Frontal cortex (tissue), 4 donors: ENCODE data around the gene PPP3CA. TPM values are rescaled to one million over a fixed set of nuclear protein-coding genes. Genes with fewer than 3 reads are reported as not detected.
"Not testable (repeated sequence)": the region's sequence is repeated elsewhere in the genome, so short reads cannot be mapped to it uniquely, and the experiment has no call there.

Experiments used
- DNase-seq, 2 donors: peaks; one replicate each; pipeline ENCODE4 v3.0.0; 2012; ENCODE audit warnings: low spot score in 2 of 2
- FAIRE-seq: peaks from 2 replicates; lab custom pipeline; 2012; peaks lifted over from hg19 to GRCh38; lab: Jason Lieb, UNC
- total RNA-seq: library from RNA; depleted of rRNA; stranded (reverse); fragments of >200 nt; gene quantifications from one replicate; pipeline ENCODE4 v1.2.3, GENCODE V29; 2014
- donor health status: control.
- donor health status: control.
- donor health status: control.

PPP3CA gene
- total RNA-seq, 1 donor from 2014 or later: 196 TPM

DNA sequence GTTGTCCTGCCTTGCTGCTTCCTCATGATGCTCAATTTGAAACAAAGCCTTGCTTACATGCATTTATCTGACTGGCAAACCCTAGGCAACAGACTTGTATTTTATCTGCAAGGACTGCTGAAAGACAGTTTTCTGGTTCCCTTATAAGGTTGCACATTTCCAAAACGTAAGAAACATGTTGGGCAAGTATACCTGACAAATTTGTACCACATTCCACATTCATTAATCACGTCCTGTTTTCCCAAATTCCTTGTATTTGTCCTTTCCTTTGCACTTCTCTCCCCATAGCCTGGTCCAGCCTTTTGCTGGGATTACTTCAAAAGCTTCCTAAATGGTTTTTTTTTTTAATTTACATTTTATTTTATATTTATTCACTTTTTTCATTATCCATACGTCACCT lies 310.1 kb downstream of the PPP3CA start:
- FAIRE-seq: no peak
- no peak for DNase-seq

DNA sequence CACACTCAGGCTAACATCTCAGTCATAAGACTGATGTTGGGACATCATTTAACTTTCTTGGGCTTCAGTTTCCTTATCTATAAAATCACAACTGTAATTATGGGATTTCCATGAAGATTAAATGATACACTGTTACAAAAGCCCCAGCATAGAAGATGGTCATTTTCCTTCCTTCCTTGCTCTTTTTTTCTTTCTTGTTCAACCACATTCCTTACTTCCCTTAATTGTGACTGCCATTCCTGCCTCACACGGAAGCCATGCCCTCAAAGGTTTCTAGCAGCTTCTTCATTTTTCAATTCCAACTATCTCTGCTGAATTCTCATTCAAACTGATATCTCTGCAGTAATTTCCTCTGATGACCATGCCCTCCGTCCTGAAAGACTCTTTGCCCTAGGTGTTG lies 311.8 kb downstream of the PPP3CA start:
- DNase-seq: no peak
- FAIRE-seq: no peak

DNA sequence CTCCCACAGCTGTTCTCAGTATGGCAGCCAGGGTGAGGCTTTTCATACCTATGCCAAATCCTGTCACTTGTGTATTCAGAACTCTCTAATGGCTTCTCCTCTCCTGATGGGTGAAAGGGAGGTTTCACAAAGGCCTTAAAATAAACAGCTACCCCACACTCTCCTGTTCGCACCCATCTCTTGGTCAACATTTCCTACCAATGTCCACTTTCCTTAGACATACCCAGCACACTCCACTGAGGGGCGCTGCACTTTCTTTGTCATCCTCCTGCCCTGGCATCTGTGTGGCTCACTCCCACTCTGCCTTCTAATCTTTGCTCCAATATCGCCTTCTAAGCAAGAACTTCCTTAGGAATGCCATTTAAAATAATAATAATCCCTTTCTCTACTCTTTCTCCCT lies 313.3 kb downstream of the PPP3CA start:
- no peak for FAIRE-seq
- DNase-seq: no peak

DNA sequence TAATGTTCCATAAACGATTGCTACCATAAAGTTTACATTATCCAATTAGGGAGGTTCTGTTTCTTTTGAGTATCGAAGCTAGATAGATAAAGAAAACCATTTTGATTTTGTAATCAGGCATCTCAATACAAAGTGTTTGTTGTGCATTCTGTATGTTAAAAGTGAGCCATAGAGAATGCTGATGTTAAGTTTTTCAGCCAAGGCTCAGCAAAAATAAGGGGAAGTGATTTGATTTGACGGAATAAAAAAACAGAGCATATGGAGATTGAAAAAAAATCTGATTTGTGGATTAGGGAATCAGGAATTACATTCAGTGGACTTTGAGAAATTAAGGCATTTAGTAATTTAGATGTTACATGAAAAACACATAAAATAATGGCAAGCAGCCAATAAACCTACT lies 314.8 kb downstream of the PPP3CA start:
- FAIRE-seq (no peak), DNase-seq (no peak)

DNA sequence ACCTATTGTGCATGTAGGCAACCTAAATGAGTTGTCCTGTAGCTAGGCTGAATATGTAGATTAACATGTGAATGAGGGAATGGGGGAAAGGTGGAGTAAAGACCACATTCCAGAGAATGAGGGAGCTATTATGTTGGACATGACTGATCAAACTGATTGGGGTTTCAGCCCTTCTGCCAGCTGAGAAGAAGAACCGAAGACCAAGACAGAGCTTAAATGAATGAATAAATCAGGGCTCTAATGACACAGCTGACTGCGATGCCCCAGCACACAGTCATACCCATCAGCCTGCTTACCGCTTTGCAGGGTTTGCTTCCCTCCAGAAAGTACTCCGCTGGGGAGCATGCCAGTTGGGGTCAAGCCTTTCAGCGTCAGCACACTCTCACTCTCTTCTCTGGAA lies 315.4 kb downstream of the PPP3CA start:
- DNase-seq: no peak
- FAIRE-seq: no peak

DNA sequence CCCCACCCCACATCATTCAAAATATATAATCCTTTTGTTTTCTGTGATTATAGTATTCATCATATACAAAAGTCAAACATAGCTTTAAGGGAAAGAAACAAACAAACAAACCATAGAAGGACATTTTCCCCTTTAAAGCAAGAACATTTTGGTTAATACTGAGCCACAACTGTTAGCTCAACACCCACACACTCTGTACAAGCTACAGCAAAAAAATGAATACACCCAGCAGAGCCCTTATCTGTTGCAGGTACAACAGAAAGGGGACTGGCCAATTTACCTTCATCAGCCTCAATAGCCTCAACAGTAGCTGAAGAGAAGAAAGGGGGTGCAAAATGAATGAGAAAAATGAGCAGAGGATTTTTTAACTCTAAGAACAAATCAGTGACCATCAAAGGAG lies 318.4 kb downstream of the PPP3CA start:
- FAIRE-seq: no peak

DNA sequence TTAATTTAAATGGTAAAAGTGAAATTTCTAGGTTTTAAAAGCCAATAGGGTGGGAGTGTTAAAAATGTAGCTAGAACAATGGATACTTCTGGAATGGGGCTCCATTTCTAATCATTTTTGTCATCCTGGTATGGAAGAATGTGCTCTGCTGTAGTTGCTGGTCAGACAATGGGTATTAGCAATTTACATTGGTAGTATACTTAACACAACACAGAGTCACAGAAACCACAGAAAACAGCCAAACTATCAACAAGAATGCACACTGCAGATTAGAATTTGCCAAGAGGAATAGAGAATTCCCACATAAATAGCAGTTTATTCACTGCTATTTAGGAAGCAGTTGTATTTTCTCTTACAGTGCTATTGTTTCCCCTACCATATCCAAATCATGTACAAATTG lies 319.6 kb downstream of the PPP3CA start:
- DNase-seq: no peak
- FAIRE-seq: no peak

More for the DNA sequence above, 318.4 kb downstream of the PPP3CA start:
- DNase-seq: no peak

DNA sequence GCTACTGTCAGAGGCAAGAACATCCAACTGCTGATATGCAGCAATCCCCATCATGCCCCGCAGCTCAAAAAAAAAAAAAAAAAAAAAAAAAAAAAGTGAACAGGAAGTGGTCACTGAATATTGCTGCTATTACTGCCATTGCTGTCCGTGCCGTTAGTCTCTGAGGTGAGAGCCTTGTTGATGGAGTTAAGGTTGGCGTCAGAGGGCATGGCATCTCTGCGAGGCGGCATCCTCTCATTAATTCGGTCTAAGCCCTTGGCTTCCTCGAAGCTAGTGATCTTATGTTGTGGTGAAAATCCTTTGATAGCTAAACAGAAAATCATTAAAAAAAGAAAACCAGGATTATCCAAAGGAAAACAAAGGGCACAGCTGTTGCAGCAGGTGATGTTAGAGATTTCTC lies 321.6 kb downstream of the PPP3CA start:
- FAIRE-seq (no peak), DNase-seq (no peak)

DNA sequence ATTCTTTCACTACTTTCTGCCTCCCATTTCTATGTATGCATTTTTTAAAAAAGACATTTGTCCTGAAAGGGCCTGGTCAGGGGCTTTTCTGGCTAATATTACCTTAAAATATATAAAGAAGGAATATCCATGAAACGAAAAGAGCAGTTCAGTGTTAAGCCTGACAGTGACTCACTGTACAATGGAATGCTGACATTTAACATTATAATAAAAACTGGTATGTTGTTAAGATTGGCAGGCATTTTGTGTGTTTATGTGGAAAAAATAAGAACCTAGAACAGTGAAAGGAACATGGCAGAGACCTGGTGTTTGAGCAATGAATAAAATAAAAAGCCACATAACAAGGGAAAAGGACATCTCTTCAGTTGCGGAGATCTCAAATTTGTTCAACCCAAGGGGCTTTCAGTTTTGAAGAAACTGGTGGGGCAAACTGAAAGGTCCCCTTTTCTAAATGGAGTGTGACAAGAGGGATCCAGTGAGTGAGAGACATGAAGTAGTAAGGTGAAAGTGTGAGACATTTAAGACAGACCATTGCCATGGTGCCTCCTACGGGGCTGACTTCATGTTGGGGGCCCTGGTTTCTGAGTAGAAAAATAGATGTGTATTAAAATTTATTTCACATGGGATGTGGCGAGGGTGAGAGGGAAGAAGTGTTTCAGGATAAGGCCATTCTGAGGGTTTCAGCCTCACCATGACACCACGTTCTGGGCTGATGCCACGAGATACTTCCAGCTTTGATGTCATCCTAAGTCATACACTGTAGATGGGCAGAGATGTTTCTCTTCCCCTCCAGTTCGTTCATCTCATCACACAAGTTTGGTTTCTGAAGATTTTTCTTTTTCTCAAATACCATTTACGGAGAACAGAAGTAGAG lies 324.9 kb downstream of the PPP3CA start:
- DNase-seq: no peak
- FAIRE-seq: no peak

DNA sequence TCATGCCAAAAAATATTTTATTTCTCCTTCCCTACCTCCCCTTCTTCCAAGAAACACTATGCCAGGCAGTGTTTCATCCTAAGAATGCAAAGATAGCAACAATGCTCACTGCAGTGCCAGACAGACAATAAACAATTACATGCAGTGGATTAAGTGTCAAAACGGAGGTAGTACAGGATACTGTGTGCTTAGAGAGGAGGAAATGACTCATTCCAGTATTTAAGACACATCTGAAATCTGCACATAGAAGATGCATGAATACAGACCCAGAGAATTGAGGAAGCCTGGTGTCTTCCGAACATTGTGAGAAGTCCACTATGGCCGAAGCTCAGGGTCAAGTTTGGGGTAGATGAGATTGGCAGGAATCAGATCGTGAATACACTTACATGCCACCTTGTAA lies 326.4 kb downstream of the PPP3CA start:
- FAIRE-seq (no peak), DNase-seq (no peak)

DNA sequence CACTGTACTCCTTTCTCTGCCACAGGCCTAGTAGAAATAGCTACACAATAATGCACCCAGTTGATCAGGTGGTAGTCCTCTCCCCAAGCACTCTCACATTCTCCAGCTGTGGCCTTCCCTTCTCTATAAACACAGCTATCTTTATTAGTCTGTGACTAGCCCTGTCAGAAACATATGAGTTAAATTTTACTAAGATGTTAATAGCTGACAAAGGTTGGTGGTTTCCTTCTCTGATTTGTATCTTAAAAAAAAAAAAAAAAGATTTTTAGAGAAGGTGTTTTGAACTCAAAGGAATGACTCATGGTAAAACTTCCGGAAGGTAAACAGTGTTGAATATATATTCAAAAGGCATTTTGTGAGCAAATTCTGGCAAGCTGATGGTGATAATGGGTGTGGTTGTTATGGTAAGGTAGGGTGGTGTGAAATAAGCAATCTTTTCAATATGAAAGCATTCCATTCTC lies 327.4 kb downstream of the PPP3CA start:
- no peak for DNase-seq
- FAIRE-seq: no peak

DNA sequence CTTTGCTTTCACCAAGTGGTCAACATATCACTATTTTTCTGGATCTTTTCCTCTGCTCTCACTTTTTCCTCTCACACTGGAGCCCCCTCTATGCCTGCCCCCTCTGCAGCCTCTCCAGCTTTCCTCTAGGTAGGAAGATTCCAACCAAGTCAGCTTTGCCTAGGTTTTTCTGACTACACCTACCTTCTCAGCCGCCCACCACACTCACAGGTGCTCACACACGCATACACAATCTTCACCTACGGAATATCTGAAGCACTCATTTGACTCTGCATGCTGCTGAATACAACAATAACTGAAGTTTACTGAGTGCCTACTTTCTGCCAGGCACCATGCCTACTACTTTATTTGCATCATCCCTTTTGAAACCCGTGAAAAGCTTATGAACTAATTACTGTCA lies 328.0 kb downstream of the PPP3CA start:
- no peak for FAIRE-seq
- DNase-seq: no peak

DNA sequence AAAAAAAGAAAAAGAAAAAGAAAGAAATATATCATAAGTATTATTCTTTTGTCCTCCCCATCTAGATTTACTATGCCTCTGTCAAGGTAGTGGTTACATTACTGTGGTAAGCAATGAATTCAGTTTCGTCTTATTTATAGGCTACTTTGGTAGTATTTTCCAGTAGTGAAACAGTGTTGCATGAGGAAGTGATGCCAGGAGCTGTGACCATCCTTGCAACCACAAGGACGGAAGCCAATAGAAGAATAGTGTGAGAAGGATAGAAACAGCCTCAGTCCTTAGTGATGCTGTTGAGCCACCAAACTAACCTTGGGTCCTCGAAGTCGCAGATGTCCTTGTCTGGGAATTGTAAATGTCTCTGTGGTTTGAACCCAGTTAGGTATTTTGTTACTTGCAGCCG lies 328.5 kb downstream of the PPP3CA start:
- DNase-seq (no peak), FAIRE-seq (no peak)

DNA sequence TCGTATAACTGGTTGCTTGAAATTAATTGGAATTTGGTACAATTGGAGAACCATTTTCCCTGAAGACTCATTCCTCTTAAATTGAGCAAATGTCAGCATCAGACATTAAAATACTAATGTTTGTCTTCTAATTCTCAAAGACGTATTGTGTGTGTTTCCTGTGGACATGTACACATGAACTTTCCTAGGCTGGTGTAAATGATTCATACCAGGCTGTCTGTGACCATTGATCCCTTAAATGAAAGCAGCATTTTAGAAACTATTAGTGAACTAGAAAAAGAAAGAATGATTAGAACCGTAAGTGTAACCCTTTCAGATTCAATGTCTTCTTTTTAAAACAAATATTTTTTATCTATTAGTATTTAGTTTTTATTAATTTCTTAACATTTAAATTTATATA lies 332.9 kb downstream of the PPP3CA start:
- FAIRE-seq: no peak
- no peak for DNase-seq

DNA sequence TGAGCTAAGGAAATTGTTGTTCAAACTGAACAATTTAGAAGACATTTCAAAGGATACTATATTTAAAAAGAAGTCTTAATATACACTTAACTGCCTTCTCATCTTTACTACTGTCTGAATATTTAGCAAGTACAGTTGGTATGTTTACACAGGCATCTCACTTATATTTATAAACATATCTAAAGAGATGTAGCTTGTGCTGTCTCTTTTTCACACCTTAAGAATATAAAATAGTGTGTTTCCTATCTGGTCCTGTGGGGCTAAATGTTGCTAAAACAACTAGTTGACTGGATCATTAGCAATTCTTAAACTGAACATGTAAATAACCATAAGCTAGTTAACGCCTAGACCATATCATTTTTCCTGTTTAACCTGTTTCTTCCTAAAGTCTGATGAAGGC lies 336.3 kb downstream of the PPP3CA start:
- DNase-seq (no peak), FAIRE-seq (no peak)

DNA sequence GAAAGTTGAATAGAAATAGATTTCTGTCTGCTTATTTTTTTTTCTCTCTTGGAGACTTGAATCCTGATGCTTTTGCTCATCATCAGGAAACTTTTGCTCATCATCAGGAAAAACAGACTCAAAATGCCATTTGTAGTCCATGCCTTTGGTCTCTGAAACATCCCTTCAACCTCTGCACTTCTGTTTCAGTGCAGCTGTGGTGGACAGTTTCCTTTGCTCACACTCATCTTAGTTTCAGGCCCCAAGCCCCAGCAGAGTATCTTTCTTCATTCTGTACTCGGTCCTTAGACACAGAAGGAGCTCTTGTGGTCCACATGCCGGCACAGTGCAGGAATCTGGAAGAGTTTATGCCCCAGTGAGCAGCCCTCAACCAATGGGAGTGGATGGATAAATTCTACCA lies 337.9 kb downstream of the PPP3CA start:
- no peak for DNase-seq
- FAIRE-seq: no peak

DNA sequence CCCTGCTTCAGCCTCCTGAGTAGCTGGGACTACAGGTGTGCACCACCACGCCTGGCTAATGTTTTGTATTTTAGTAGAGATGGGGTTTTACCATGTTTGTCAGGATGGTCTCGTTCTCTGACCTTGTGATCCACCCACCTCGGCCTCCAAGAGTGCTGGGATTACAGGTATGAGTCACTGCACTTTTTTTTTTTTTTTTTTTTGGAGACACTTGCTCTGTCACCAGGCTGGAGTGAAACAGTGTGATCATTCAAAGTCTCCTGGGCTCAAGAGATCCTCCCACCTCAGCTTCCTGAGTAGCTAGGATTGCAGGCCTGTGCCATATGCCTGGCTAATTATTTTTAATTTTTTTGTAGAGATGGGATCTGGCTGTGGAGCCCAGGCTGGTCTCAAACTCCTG lies 338.8 kb downstream of the PPP3CA start:
- DNase-seq (no peak), FAIRE-seq (no peak)

DNA sequence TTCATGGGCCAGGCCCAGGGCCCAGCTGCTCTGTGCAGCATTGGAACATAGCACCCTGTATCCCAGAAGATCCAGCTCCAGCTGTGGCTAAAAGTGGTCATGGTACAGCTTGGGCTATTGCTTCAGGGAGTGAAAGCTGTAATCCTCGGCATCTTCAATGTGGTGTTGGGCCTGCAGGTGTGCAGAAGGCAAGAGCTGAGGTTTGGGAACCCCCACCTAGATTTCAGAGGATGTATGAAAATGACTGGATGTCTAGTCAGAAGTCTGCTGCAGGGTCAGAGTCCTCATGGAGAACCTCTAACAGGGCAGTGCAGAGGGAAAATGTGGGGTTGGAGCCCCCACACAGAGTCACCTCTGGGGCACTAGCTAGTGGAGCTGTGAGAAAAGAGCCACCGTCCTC lies 341.7 kb downstream of the PPP3CA start:
- no peak for DNase-seq

DNA sequence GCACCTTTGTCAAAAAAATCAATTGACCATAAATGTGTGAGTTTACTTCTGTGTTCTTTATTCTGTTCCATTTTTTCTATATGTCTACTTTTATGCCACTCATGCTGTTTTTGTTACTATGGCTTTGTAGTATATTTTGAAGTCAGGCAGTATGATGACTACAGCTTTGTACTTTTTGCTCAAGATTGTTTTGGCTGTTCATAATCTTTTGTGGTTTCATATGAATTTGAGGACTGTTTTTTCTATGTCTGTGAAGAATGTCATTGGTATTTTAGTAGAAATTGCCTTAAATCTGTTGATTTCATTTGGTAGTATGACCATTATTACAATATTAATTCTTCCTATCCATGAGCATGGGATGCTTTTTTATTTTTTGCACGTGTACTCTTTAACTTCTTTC lies 346.8 kb downstream of the PPP3CA start:
- FAIRE-seq (no peak), DNase-seq (no peak)

More for the DNA sequence above, 341.7 kb downstream of the PPP3CA start:
- no peak for FAIRE-seq

DNA sequence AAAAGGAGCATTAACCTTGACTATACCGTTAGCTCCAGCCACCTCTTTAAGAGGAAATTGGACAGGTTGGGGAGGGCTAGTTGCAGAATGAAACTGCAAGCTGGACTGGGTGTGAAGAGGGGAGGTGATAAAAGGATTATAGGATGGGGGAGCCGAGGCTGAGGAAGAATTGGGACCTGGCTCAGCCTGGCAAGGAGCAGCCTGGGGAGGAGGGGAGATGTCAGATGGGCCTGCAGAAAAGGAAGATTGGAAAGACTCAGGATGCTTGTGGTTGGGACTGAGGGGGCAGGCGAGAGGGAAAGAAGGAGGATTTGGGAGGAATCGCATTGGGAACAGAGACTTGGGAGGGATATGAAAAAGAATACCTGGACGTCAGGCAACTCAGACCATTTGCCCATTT lies 351.7 kb downstream of the PPP3CA start:
- FAIRE-seq (no peak), DNase-seq (no peak)

DNA sequence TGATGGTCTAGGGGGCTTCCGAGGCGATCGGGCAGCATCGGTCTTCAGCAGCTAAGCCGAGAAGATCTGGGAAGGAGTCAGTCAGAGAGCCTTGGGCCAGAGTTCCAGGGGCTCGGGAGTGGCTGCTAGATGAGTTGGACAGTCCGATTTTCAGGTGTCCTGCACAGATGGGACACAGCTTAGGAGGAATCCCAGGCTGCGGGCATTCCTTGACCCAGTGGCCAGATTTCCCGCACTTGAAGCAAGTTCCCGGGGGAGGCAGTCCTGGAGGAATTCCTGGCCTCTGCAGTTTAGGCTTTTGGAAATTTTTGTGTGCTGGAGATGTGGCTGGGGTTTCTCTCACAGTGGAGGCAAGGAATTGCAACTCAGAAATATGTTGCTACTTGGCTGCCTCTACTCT lies 352.3 kb downstream of the PPP3CA start:
- not testable (repeated sequence) for FAIRE-seq, DNase-seq
